OCI-LY1 (cell line): ENCODE data around the gene HOXC4.
A peak's percentile ranks its signal among the peaks of the same experiment; 100 is the strongest.

Experiments
- H2AFZ ChIP-seq: fragments of 200-600 bp; sonication (generic), shearing (Covaris generic); 2 replicates; pipeline ENCODE4 v1.6.0; 2014; ENCODE audit warnings: antibody characterized with exemption, mild to moderate bottlenecking, low read length
- H3F3A ChIP-seq: fragments of 200-600 bp; sonication (generic), shearing (Covaris generic); 2 replicates; pipeline ENCODE4 v1.6.0; 2014; ENCODE audit warnings: mild to moderate bottlenecking, antibody characterized with exemption, low read length, moderate library complexity; ENCODE audit not compliant: insufficient read depth
- H3K27ac ChIP-seq: fragments of 200-600 bp; sonication (generic); 2 replicates; pipeline ENCODE4 v1.5.1; 2014; ENCODE audit warnings: low read length, mixed run types, mild to moderate bottlenecking, low read depth; ENCODE audit not compliant: poor library complexity, severe bottlenecking
- H3K27me3 ChIP-seq: fragments of 200-600 bp; sonication (generic); 2 replicates; pipeline ENCODE4 v1.6.0; 2014; ENCODE audit warnings: antibody characterized with exemption, mild to moderate bottlenecking, low read length, moderate library complexity; ENCODE audit not compliant: insufficient read depth
- H3K36me3 ChIP-seq: fragments of 200-600 bp; sonication (generic); 2 replicates; pipeline ENCODE4 v1.6.1; 2014; ENCODE audit warnings: mild to moderate bottlenecking, antibody characterized with exemption, low read length, moderate library complexity, mixed read lengths; ENCODE audit not compliant: insufficient read depth
- H3K4me1 ChIP-seq: fragments of 200-600 bp; sonication (generic); 2 replicates; pipeline ENCODE4 v1.5.1; 2014; ENCODE audit warnings: mild to moderate bottlenecking, low read length, moderate library complexity; ENCODE audit not compliant: insufficient read depth, severe bottlenecking
- H3K4me2 ChIP-seq: fragments of 200-600 bp; sonication (generic), shearing (Covaris generic); 2 replicates; pipeline ENCODE4 v1.6.1; 2014; ENCODE audit warnings: low read length
- H3K4me3 ChIP-seq: fragments of 200-600 bp; sonication (generic); 2 replicates; pipeline ENCODE4 v1.5.1; 2014; ENCODE audit warnings: low read length, low read depth, mild to moderate bottlenecking, mixed read lengths; ENCODE audit not compliant: poor library complexity, severe bottlenecking
- H3K79me2 ChIP-seq: fragments of 200-600 bp; shearing (Covaris generic); 2 replicates; pipeline ENCODE4 v1.6.1; 2016; ENCODE audit warnings: mixed run types, low read length, mixed read lengths; ENCODE audit not compliant: insufficient read depth
- H3K9ac ChIP-seq: fragments of 200-600 bp; sonication (generic), shearing (Covaris generic); 2 replicates; pipeline ENCODE4 v1.6.1; 2014; ENCODE audit warnings: mild to moderate bottlenecking, low read length, mixed read lengths
- H3K9me2 ChIP-seq: fragments of 200-600 bp; sonication (generic), shearing (Covaris generic); 2 replicates; pipeline ENCODE4 v1.6.1; 2014; ENCODE audit warnings: low read depth, mild to moderate bottlenecking, low read length, mixed read lengths
- H3K9me3 ChIP-seq: fragments of 200-600 bp; shearing (Covaris generic); 2 replicates; pipeline ENCODE4 v1.6.1; 2014; ENCODE audit warnings: low read length, mixed read lengths
- H4K20me1 ChIP-seq: fragments of 200-600 bp; sonication (generic), shearing (Covaris generic); 2 replicates; pipeline ENCODE4 v1.6.0; 2016; ENCODE audit warnings: mild to moderate bottlenecking, low read length; ENCODE audit not compliant: insufficient read depth
- CTCF ChIP-seq: fragments of 200-600 bp; sonication (generic), shearing (Covaris generic); IDR thresholded peaks from 2 replicates; pipeline ENCODE4 v1.5.1; 2017; ENCODE audit warnings: mild to moderate bottlenecking, antibody characterized with exemption, low read length, moderate library complexity, mixed read lengths
- EZH2 ChIP-seq: fragments of 200-600 bp; sonication (generic), shearing (Covaris generic); IDR thresholded peaks from 2 replicates; pipeline ENCODE4 v1.8.0; 2017; ENCODE audit warnings: borderline replicate concordance, mixed run types, mild to moderate bottlenecking, antibody characterized with exemption, low read length, moderate library complexity, mixed read lengths

HOXC4 gene

GRCh38 chr12:54032627-54033100 lies 21.0 kb upstream of the HOXC4 start, which contains the start of gene HOXC5:
Gene HOXC5, plus strand, starts transcription at chr12:54033050. Its CDS starts 73 bp downstream, at chr12:54033123.
- Histone ChIP-seq H3F3A (no peaks in the 10 kb centered on the region), H4K20me1 (no peaks in the 10 kb centered on the region), H3K9ac (no peak within 1 kb of the TSS), H3K4me2 (no peak within 1 kb of the TSS), H3K27me3 (peaks cover 4% of the 10 kb centered on the region; the same call in 1 of the 2 replicates), H3K79me2 (no peaks in the 10 kb centered on the region), H3K4me1 (no peaks in the 10 kb centered on the region), H3K36me3 (no peaks in the 10 kb centered on the region), H3K9me2 (no peaks in the 10 kb centered on the region), H3K9me3 (no peaks in the 10 kb centered on the region), H3K4me3 (no peak within 1 kb of the TSS), H2AFZ (no peak within 1 kb of the TSS), H3K27ac (no peak within 1 kb of the TSS)
- TF ChIP-seq EZH2 (no peak), CTCF (peak; percentile 91)

- H3K9me2 ChIP-seq = no peaks in the 10 kb centered on the region
- peaks cover 4% of the 10 kb centered on the region; the same call in 1 of the 2 replicates for H3K27me3 ChIP-seq
- H3K4me3 ChIP-seq = no peak overlapping the region
- no peaks in the 10 kb centered on the region for H3K79me2 ChIP-seq
- no peak overlapping the region for H3K9ac ChIP-seq
- no peak for TF ChIP-seq EZH2
- no peak for TF ChIP-seq CTCF
- no peak overlapping the region for H2AFZ ChIP-seq
- no peaks in the 10 kb centered on the region for H4K20me1 ChIP-seq
- H3K4me2 ChIP-seq = no peak overlapping the region
- H3K4me1 ChIP-seq = no peaks in the 10 kb centered on the region
- no peaks in the 10 kb centered on the region for H3F3A ChIP-seq
- no peak overlapping the region for H3K27ac ChIP-seq
- no peaks in the 10 kb centered on the region for H3K36me3 ChIP-seq
- H3K9me3 ChIP-seq = no peaks in the 10 kb centered on the region
Observed at GRCh38 chr12:54033106-54033979, 20.3 kb upstream of the HOXC4 start.

- no peaks in the 10 kb centered on the region for H3K4me1 ChIP-seq
- H3K9me3 ChIP-seq = no peaks in the 10 kb centered on the region
- H3K36me3 ChIP-seq = no peaks in the 10 kb centered on the region
- no peak overlapping the region for H3K27ac ChIP-seq
- no peaks in the 10 kb centered on the region for H3F3A ChIP-seq
- H4K20me1 ChIP-seq = no peaks in the 10 kb centered on the region
- H3K9me2 ChIP-seq = no peaks in the 10 kb centered on the region
- H3K4me2 ChIP-seq = no peak overlapping the region
- H2AFZ ChIP-seq = no peak overlapping the region
- no peaks in the 10 kb centered on the region for H3K79me2 ChIP-seq
- H3K27me3 ChIP-seq = peaks cover 4% of the 10 kb centered on the region; the same call in 1 of the 2 replicates
- no peak overlapping the region for H3K4me3 ChIP-seq
- TF ChIP-seq CTCF = no peak
- no peak for TF ChIP-seq EZH2
- H3K9ac ChIP-seq = no peak overlapping the region
Observed at GRCh38 chr12:54033980-54034784, 19.5 kb upstream of the HOXC4 start.
